ENCODE data around the gene TRAPPC10. TPM values are rescaled to one million over a fixed set of nuclear protein-coding genes. Genes with fewer than 3 reads are reported as not detected.

The TRAPPC10 gene
- polyA plus RNA-seq, 1 of the 3 experiments (the other 2 are of a cell fraction): 17.5 TPM

- Histone ChIP-seq H3K79me2 (ENCODE audit: insufficient read depth) (peaks cover 6% of the 10 kb centered on the region; the same call in 1 of the 2 replicates), H4K20me1 (ENCODE audit: insufficient read depth) (no peaks in the 10 kb centered on the region), H3K9me3 (no peaks in the 10 kb centered on the region), H3K9ac (no peak overlapping the region), H3K4me1 (ENCODE audit: control insufficient read depth in 1 of 2, insufficient read depth in 2 of 2, low read depth in 1 of 2, low read length in 1 of 2) (no peaks in the 10 kb centered on the region), H3K27me3 (ENCODE audit: insufficient read depth) (no peaks in the 10 kb centered on the region), H3K27ac (ENCODE audit: low read depth in 2 of 2, low read length in 1 of 2) (no peak overlapping the region), H3K4me2 (no peak overlapping the region), H3K4me3 (ENCODE audit: low read depth in 2 of 2, low read length in 1 of 2) (no peak overlapping the region), H2AFZ (ENCODE audit: low read depth) (no peak overlapping the region), H3F3A (replicated peaks; ENCODE audit: insufficient read depth) (peaks cover 6% of the 10 kb centered on the region), H3K9me2 (no peaks in the 10 kb centered on the region), H3K36me3 (replicated peaks in 1 of 2; ENCODE audit: control insufficient read depth in 1 of 2, insufficient read depth in 2 of 2, low read length in 1 of 2) (peaks cover 33 to 38% of the 10 kb centered on the region in 2 experiments)
- TF ChIP-seq JUND (IDR thresholded peaks at IDR 0.05) (no peak), MAX (IDR thresholded peaks at IDR 0.05; ENCODE audit: low read depth) (no peak)
- DNase-seq: no peak
- POLR2A ChIA-PET: no interaction called here
- WGBS (ENCODE audit: low lambda C conversion rate): 95% methylated on average over 8 of the region's 9 CpGs
- CTCF ChIA-PET: interaction anchor here (1.0 to 1.3 kb wide), 2 partner anchors 203 to 204 kb away, joined by 3 to 4 read pairs; no protein-coding TSS in a partner anchor
Measured at GRCh38 chr21:44093761-44094160, 81.7 kb downstream of the TRAPPC10 start.

- Histone ChIP-seq H4K20me1 (ENCODE audit: insufficient read depth) (no peaks in the 10 kb centered on the region), H3K27me3 (ENCODE audit: insufficient read depth) (no peaks in the 10 kb centered on the region), H3K4me3 (ENCODE audit: low read depth in 2 of 2, low read length in 1 of 2) (no peak overlapping the region), H3K9ac (no peak overlapping the region), H3K9me3 (no peaks in the 10 kb centered on the region), H3K27ac (ENCODE audit: low read depth in 2 of 2, low read length in 1 of 2) (no peak overlapping the region), H2AFZ (ENCODE audit: low read depth) (no peak overlapping the region), H3K4me1 (ENCODE audit: control insufficient read depth in 1 of 2, insufficient read depth in 2 of 2, low read depth in 1 of 2, low read length in 1 of 2) (no peaks in the 10 kb centered on the region), H3K4me2 (no peak overlapping the region), H3K9me2 (no peaks in the 10 kb centered on the region), H3F3A (replicated peaks; ENCODE audit: insufficient read depth) (peaks cover 6% of the 10 kb centered on the region), H3K36me3 (replicated peaks in 1 of 2; ENCODE audit: control insufficient read depth in 1 of 2, insufficient read depth in 2 of 2, low read length in 1 of 2) (peaks cover 27 to 33% of the 10 kb centered on the region in 2 experiments), H3K79me2 (ENCODE audit: insufficient read depth) (peaks cover 6% of the 10 kb centered on the region; the same call in 1 of the 2 replicates)
- POLR2A ChIA-PET: no interaction called here
- WGBS (ENCODE audit: low lambda C conversion rate): 97% methylated on average over 1 of the region's 1 CpG
- TF ChIP-seq GATA2 (CRISPR knock-in tag; IDR thresholded peaks at IDR 0.05) (no peak), MEF2A (IDR thresholded peaks at IDR 0.05; ENCODE audit: borderline replicate concordance, low read depth) (no peak), JUND (IDR thresholded peaks at IDR 0.05) (no peak), ELF1 (IDR thresholded peaks at IDR 0.05) (no peak), EZH2phosphoT487 (IDR thresholded peaks at IDR 0.05; ENCODE audit: borderline replicate concordance, low read depth) (no peak), RCOR1 (IDR thresholded peaks at IDR 0.05; ENCODE audit: low read length) (no peak), IRF3 (IDR thresholded peaks at IDR 0.05; ENCODE audit: low read depth, low read length) (no peak), NFIC (IDR thresholded peaks at IDR 0.05; ENCODE audit: borderline replicate concordance) (no peak), GABPA (IDR thresholded peaks at IDR 0.05; ENCODE audit: low read depth) (no peak), ZBTB33 (IDR thresholded peaks at IDR 0.05; ENCODE audit: borderline replicate concordance, low read depth) (no peak), TEAD4 (IDR thresholded peaks at IDR 0.05; ENCODE audit: borderline replicate concordance, insufficient read depth) (no peak), POLR2AphosphoS5 (IDR thresholded peaks at IDR 0.05; ENCODE audit: low read depth, low read length) (no peak), USF2 (IDR thresholded peaks at IDR 0.05; ENCODE audit: borderline replicate concordance, low read depth, low read length) (no peak), CHD2 (IDR thresholded peaks at IDR 0.05; ENCODE audit: low read length, partially characterized antibody) (no peak), SMC3 (IDR thresholded peaks at IDR 0.05; ENCODE audit: low read depth, low read length) (no peak), CTCF (IDR thresholded peaks at IDR 0.05) (no peak), SIN3A (IDR thresholded peaks at IDR 0.05; ENCODE audit: borderline replicate concordance, low read depth, low read length) (no peak), RXRA (IDR thresholded peaks at IDR 0.05; ENCODE audit: borderline replicate concordance, low read depth) (no peak), TCF12 (IDR thresholded peaks at IDR 0.05) (no peak), MXI1 (IDR thresholded peaks at IDR 0.05; ENCODE audit: low read depth, low read length) (no peak)
- DNase-seq: no peak
- CTCF ChIA-PET: no interaction called here
Measured at GRCh38 chr21:44094832-44095231, 82.7 kb downstream of the TRAPPC10 start.
